RWPE2 (cell line): ENCODE measurements around the gene MRPL37.
A peak's percentile ranks its signal among the peaks of the same experiment; 100 is the strongest.

Experiments used
- ATAC-seq: fragments of 200-7000 bp; cut with Tn5 transposase; 3 replicates; pipeline ENCODE4 v1.9.1; 2021; ENCODE audit warnings: low read depth
- DNase-seq: peaks from one replicate; pipeline ENCODE4 v3.0.0-alpha.2; 2020; ENCODE audit warnings: low spot score
- H3K27ac ChIP-seq: fragments of 450-650 bp; 2 replicates; pipeline ENCODE4 v1.5.1; 2017; ENCODE audit warnings: mild to moderate bottlenecking; ENCODE audit not compliant: poor library complexity, severe bottlenecking
- H3K27me3 ChIP-seq: fragments of 250-450 bp; sonication (Bioruptor Pico); 2 replicates; pipeline ENCODE4 v1.5.1; 2021; ENCODE audit warnings: mild to moderate bottlenecking, moderate library complexity; ENCODE audit not compliant: insufficient read depth, poor library complexity, severe bottlenecking
- H3K36me3 ChIP-seq: fragments of 250-450 bp; sonication (Bioruptor Pico); 2 replicates; pipeline ENCODE4 v1.5.1; 2020; ENCODE audit warnings: low read depth, mild to moderate bottlenecking, moderate library complexity
- H3K4me1 ChIP-seq: fragments of 250-450 bp; sonication (Bioruptor Pico); 2 replicates; pipeline ENCODE4 v1.5.1; 2021; ENCODE audit warnings: mild to moderate bottlenecking, moderate library complexity; ENCODE audit not compliant: insufficient read depth, poor library complexity, severe bottlenecking
- H3K4me3 ChIP-seq: fragments of 250-450 bp; sonication (Bioruptor Pico); 2 replicates; pipeline ENCODE4 v1.5.1; 2021; ENCODE audit warnings: mild to moderate bottlenecking, moderate library complexity; ENCODE audit not compliant: severe bottlenecking
- H3K9me3 ChIP-seq: fragments of 250-450 bp; sonication (Bioruptor Pico); 2 replicates; pipeline ENCODE4 v1.5.1; 2021; ENCODE audit warnings: mild to moderate bottlenecking, moderate library complexity; ENCODE audit not compliant: severe bottlenecking
- CTCF ChIP-seq: fragments of 450-650 bp; IDR thresholded peaks from one replicate; pipeline ENCODE4 v1.5.1; 2017; ENCODE audit warnings: mild to moderate bottlenecking, moderate library complexity; ENCODE audit not compliant: poor library complexity, severe bottlenecking

The MRPL37 gene

DNA sequence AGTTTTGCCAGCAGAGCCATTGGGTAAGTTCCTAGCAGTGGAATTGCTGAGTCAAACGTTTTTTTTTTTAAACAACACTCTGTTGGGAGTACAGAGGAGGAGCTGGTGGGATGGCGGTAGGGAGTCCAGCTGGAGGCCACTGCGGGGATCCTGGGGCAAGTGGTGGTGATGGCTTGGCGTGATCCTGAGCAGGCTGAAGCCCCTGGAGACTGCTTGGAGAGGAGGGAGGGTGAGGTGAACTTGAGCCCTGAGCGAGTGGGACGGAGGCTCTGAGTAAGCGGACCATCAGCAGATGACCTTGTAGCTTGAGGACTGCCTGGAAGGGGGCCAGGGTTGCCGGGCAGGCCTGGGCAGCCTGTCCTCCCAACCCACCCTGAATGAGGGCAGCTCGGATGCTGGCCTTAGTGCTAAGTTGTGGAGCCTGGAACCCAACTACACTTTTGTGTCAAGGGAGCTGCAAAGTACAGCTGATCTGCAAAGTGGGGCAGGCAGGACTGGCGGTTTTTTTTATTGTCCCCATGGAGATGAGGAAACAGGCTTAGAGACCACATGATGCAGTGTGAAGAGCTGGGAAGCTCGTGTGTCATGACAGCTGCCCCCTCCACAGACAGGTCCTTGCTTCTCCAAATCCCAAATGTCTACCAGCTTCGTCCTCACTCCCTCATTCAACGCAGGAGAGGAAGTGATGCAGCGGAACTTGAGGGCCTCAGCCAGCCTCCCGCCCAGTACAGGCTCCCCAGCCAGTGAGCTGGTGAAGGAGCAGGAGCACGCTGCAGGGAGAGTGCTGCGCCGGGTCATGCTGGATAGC, 20.2 kb downstream of the MRPL37 start:
- DNase-seq (no peak), ATAC-seq (peak; percentile 20; the same call in 2 of the 3 replicates)
- H3K9me3 ChIP-seq, result no peaks in the 10 kb centered on the region
- no peaks in the 10 kb centered on the region for H3K4me1 ChIP-seq
- peaks cover 36% of the 10 kb centered on the region for H3K36me3 ChIP-seq
- H3K4me3 ChIP-seq, result no peak overlapping the region
- no peaks in the 10 kb centered on the region for H3K27me3 ChIP-seq
- H3K27ac ChIP-seq, result no peak overlapping the region
- TF ChIP-seq CTCF, result no peak

- no peaks in the 10 kb centered on the region for H3K4me1 ChIP-seq
- TF ChIP-seq CTCF, result no peak
- peaks cover 25% of the 10 kb centered on the region for H3K36me3 ChIP-seq
- DNase-seq (no peak), ATAC-seq (0 out of 3 replicates have a peak, but pooled peaks have one; percentile 13)
- no peak overlapping the region for H3K4me3 ChIP-seq
- H3K9me3 ChIP-seq, result no peaks in the 10 kb centered on the region
- H3K27me3 ChIP-seq, result no peaks in the 10 kb centered on the region
- no peak overlapping the region for H3K27ac ChIP-seq
Measured at GRCh38 chr1:54221113-54221834, 21.3 kb downstream of the MRPL37 start.

DNA sequence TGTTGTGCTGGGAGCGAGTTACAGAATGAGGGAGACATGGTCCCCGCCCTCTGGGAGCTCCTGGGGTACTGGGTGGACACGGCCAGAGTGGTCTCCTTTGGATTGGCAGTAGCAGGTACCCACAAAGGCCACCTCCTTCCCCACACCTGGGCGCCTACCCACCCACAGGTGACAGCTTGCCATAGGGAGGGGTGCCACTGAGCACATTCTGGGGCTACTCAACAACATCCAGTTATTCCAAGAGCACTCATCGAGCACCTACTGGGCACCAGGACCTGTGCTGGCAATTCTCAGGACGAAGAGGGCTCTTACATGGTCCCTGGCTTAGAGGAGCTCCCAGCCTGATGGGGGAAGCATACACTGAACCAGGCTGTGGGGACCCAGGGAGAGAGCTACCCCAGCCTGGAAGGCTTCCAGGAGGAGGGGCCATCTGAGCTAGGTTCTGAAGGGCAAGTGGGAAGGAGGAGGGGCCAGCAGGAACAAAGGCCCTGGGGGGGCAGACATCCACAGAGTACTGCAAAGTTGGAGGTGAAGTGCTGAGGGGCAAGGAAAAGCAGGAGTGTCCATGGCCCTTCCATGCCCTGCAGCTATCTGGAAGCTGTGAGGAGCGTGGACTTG, 22.0 kb downstream of the MRPL37 start:
- no peak for DNase-seq
- Histone ChIP-seq H3K36me3 (peaks cover 18% of the 10 kb centered on the region), H3K4me3 (no peak overlapping the region), H3K9me3 (no peaks in the 10 kb centered on the region), H3K27ac (no peak overlapping the region), H3K4me1 (no peaks in the 10 kb centered on the region), H3K27me3 (no peaks in the 10 kb centered on the region)
- no peak for TF ChIP-seq CTCF
- no peak; the same call in 2 of the 3 replicates for ATAC-seq

DNA sequence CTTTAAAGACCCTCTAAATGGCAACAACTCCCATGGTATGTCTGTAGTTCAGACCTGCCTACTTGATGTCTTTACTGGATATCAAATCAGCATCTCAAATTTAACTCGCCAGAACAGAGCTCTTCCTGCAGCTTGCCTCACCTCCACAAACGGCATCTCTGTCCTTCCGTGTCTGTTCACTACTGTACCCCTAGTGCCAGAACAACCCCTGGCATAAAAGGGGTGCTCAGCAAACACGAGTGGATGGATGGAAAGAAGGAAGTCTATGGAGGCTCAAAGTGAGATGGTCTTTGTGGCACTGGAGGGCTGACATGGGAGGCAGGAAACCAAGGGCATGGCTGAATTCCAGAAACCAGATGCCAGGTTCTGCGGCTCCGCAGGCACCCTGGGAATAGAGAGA, 22.7 kb downstream of the MRPL37 start:
- DNase-seq, result no peak
- Histone ChIP-seq H3K27ac (no peak overlapping the region), H3K4me3 (no peak overlapping the region), H3K9me3 (no peaks in the 10 kb centered on the region), H3K4me1 (no peaks in the 10 kb centered on the region), H3K36me3 (peaks cover 11% of the 10 kb centered on the region), H3K27me3 (no peaks in the 10 kb centered on the region)
- no peak for TF ChIP-seq CTCF
- no peak for ATAC-seq
